HFFc6 (cell line): ENCODE results near the gene ZBTB16. TPM values are rescaled to one million over a fixed set of nuclear protein-coding genes. Genes with fewer than 3 reads are reported as not detected.

Experiments used
- DNase-seq: peaks from one replicate; pipeline ENCODE4 v3.0.0-alpha.2; 2018
- H3K27ac Mint-ChIP-seq: 2 replicates; pipeline ENCODE4 v1.8.0; 2020; ENCODE audit warnings: mild to moderate bottlenecking, mixed read lengths
- H3K27me3 Mint-ChIP-seq: 2 replicates; pipeline ENCODE4 v1.8.0; 2021; ENCODE audit warnings: mild to moderate bottlenecking, moderate library complexity, mixed read lengths; ENCODE audit not compliant: insufficient read depth
- H3K36me3 Mint-ChIP-seq: 2 replicates; pipeline ENCODE4 v1.8.0; 2021; ENCODE audit warnings: low read depth, mixed read lengths
- H3K4me1 Mint-ChIP-seq: 2 replicates; pipeline ENCODE4 v1.8.0; 2020; ENCODE audit warnings: low read depth, mixed read lengths
- H3K4me3 Mint-ChIP-seq: 2 replicates; pipeline ENCODE4 v1.8.0; 2020; ENCODE audit warnings: mild to moderate bottlenecking, moderate library complexity, mixed read lengths
- H3K9me3 Mint-ChIP-seq: 2 replicates; pipeline ENCODE4 v1.8.0; 2020; ENCODE audit warnings: mild to moderate bottlenecking, mixed read lengths
- total RNA-seq, 6 experiments: library from RNA; stranded (reverse); fragmentation: NEBNext Ultra II Directional; extraction: Animal tissue kit (Norgen Biotek cat#: 25700); gene quantifications; 2 replicates in 1 of 6; 3 replicates in 5 of 6; pipeline ENCODE4 v1.2.3, GENCODE V29; 2021
- TF ChIP-seq, protein P1 (sequence below): fragments of 200-600 bp; sonication (generic); IDR thresholded peaks from 2 replicates; pipeline ENCODE4 v1.5.0; 2021; ENCODE audit warnings: antibody characterized with exemption, mild to moderate bottlenecking

Gene ZBTB16
- total RNA-seq, 6 experiments from 2014 or later, result not detected

DNA sequence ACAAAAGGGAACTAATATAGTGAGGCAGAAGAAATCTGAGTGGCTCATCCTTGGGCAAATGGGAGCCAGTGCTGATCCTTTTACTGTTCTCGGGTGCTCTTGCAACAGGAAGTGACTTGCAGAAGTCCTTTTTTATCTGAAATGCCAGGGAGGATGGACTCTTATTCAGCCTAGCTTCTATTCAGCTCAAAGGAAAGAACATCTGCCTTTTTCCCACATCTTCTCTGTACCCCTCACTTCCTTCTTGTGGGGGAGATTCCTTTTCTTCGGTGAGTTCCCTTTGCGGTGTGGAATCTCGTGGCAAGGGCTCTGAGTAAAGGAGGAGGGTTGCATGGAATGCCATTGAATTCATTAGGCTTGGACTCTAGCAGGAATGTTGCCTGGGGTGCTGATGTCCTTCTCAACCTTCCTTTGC lies 76.2 kb downstream of the ZBTB16 start:
- no peak overlapping the region for H3K4me3 Mint-ChIP-seq
- H3K27ac Mint-ChIP-seq, result peak overlapping the region; percentile 82
- TF ChIP-seq, protein P1, sequence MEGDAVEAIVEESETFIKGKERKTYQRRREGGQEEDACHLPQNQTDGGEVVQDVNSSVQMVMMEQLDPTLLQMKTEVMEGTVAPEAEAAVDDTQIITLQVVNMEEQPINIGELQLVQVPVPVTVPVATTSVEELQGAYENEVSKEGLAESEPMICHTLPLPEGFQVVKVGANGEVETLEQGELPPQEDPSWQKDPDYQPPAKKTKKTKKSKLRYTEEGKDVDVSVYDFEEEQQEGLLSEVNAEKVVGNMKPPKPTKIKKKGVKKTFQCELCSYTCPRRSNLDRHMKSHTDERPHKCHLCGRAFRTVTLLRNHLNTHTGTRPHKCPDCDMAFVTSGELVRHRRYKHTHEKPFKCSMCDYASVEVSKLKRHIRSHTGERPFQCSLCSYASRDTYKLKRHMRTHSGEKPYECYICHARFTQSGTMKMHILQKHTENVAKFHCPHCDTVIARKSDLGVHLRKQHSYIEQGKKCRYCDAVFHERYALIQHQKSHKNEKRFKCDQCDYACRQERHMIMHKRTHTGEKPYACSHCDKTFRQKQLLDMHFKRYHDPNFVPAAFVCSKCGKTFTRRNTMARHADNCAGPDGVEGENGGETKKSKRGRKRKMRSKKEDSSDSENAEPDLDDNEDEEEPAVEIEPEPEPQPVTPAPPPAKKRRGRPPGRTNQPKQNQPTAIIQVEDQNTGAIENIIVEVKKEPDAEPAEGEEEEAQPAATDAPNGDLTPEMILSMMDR, result no peak
- H3K9me3 Mint-ChIP-seq, result no peaks in the 10 kb centered on the region
- peaks cover 71% of the 10 kb centered on the region for H3K4me1 Mint-ChIP-seq
- no peaks in the 10 kb centered on the region for H3K36me3 Mint-ChIP-seq
- peaks cover 22% of the 10 kb centered on the region for H3K27me3 Mint-ChIP-seq
- peak; percentile 66 for DNase-seq

DNA sequence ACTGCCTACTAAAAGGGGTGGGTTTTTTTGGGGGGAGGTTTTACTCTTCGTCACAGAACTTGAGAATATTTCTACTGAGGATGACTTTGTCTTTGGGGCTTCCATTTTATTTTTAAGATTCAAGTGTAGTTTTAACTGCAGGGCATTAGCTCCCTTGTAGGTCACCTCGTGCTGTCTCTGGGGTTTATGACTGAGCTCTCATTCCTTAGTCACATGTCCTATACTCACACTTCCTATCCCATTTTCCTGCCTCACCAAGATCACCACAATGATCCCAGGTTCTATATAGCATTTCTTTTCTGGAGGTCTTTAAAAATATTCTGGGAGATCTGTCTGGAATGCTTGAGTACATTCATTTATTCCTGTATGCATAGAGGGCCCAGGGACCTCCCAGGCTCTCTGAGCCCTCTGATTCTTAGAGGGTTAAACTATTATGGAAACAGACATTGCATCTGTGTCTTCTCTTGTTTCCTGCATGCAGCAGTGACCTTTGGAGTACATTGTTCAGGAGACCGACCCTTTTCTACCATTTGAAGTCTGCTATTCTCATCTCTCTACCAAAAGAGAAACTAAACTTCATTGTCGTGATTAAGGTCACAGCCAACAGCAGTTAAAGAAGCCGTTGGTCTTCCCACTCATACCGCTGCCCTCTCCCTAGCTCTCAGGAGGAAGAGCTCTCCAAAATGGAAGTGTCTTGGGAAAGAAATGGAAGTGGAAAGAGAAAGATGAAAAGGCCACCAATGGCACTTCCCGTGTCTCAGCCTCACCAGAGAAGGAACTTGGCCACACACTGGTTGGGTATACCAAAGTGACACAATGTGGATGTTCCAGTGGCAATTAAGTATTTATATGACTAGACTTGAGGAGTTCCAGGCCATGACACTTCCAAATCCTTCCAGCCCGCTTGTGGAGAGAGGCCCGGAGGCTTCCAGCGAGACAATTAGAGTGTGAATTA lies 77.5 kb downstream of the ZBTB16 start:
- DNase-seq, result no peak
- peaks cover 31% of the 10 kb centered on the region for H3K27me3 Mint-ChIP-seq
- H3K4me3 Mint-ChIP-seq, result no peak overlapping the region
- H3K9me3 Mint-ChIP-seq, result no peaks in the 10 kb centered on the region
- no peak overlapping the region for H3K27ac Mint-ChIP-seq
- TF ChIP-seq, protein P1, result no peak
- peaks cover 65% of the 10 kb centered on the region for H3K4me1 Mint-ChIP-seq
- H3K36me3 Mint-ChIP-seq, result no peaks in the 10 kb centered on the region

DNA sequence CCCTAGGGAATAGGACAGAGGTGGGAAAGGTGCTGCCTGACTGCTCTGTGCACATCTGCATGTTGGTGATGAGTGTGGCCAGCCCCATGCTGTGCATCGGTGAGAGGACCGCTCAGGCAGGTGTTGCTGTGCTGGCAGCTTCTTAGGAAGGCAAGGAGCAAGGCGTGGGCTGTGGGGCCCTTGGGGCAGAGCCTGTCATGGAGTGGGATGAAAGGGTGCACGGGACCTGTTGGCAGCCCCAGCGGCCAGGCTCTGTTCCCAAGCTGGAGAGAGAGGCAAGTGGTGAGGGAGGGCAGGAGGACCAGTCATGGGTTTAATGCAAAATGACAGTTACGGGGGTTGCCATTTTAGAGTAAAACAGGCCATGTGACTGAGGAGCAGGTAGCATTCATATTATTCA lies 78.3 kb downstream of the ZBTB16 start:
- DNase-seq, result no peak
- Mint-ChIP-seq H3K27me3 (peaks cover 39% of the 10 kb centered on the region), H3K36me3 (no peaks in the 10 kb centered on the region), H3K4me1 (peaks cover 56% of the 10 kb centered on the region), H3K9me3 (no peaks in the 10 kb centered on the region), H3K27ac (no peak overlapping the region), H3K4me3 (no peak overlapping the region)
- TF ChIP-seq, protein P1, result no peak

DNA sequence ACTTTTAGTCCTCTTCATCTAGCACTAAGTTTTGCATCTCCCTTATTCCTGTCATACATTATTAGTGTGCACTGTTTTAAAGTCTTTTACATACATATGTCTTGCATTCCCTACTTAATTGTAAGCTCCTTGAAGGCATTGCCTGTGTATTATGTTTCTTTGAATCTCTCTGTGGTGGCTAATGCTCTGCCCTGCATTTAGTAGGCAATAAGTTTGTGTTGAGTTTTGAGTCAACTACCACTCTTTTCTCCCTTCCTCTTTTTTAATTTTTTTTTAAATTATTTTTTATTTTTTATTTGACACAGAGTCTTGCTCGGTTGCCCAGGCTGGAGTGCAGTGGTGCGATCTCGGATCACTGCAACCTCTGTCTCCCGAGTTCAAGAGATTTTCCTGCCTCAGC lies 78.9 kb downstream of the ZBTB16 start:
- no peaks in the 10 kb centered on the region for H3K9me3 Mint-ChIP-seq
- TF ChIP-seq, protein P1, result no peak
- peaks cover 52% of the 10 kb centered on the region for H3K4me1 Mint-ChIP-seq
- no peaks in the 10 kb centered on the region for H3K36me3 Mint-ChIP-seq
- H3K4me3 Mint-ChIP-seq, result no peak overlapping the region
- H3K27ac Mint-ChIP-seq, result no peak overlapping the region
- peaks cover 45% of the 10 kb centered on the region for H3K27me3 Mint-ChIP-seq
- no peak for DNase-seq

DNA sequence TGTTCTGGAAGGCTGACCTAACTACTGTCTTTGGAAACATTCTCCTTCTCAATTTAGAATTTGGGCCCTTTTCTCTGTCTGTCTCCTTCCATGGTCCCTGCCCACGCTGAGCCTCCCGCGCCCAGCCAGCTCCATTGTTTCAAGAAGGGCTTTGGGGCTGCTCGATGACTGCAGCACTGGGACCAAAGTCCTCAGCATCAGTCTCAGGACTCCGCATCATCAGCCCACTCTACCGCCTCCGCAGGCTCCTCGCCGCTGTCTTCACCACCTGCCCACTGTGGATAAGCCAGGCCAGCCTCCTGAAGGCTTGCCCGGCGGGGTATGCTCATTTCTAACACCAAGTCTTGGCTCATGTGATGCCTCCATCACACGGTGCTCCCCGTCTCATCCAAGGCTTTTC lies 81.3 kb downstream of the ZBTB16 start:
- Mint-ChIP-seq H3K27ac (no peak overlapping the region), H3K4me3 (no peak overlapping the region), H3K9me3 (no peaks in the 10 kb centered on the region), H3K36me3 (no peaks in the 10 kb centered on the region), H3K27me3 (peaks cover 51% of the 10 kb centered on the region), H3K4me1 (peaks cover 37% of the 10 kb centered on the region)
- TF ChIP-seq, protein P1, result no peak
- DNase-seq, result no peak
